Gastrocnemius medialis (tissue), 4 donors: ENCODE measurements around the gene NRXN2. TPM values are rescaled to one million over a fixed set of nuclear protein-coding genes. Genes with fewer than 3 reads are reported as not detected.

Source experiments
- ATAC-seq, 2 donors: fragments of 150-250 bp; one replicate each; pipeline ENCODE4 v1.9.1; 2016
- DNase-seq, 2 donors: peaks; one replicate each; pipeline ENCODE4 v3.0.0-alpha.2; 2019
- H3K27ac ChIP-seq, 4 donors: fragments of 200-600 bp; sonication (generic); 1 replicate in 1 of 4; 2 replicates in 3 of 4; pipeline ENCODE4 v1.5.1; 2016 to 2018; ENCODE audit warnings: mild to moderate bottlenecking in 2 of 4, moderate library complexity in 1 of 4
- H3K27me3 ChIP-seq, 3 donors: fragments of 200-600 bp; sonication (generic) in 2 of 3; 1 replicate in 1 of 3; 2 replicates in 2 of 3; pipeline versions ENCODE4 v1.5.1 to v1.6.0; 2016 to 2019; ENCODE audit warnings: mild to moderate bottlenecking in 1 of 3, moderate library complexity in 1 of 3
- H3K36me3 ChIP-seq, 2 donors: fragments of 200-600 bp; sonication (generic) in 1 of 2; one replicate each; pipeline ENCODE4 v1.5.1; 2017 to 2018
- H3K4me1 ChIP-seq, 2 donors: fragments of 200-600 bp; sonication (generic) in 1 of 2; one replicate each; pipeline ENCODE4 v1.5.1; 2016 to 2017; ENCODE audit warnings: mild to moderate bottlenecking in 2 of 2
- H3K4me3 ChIP-seq, 4 donors: fragments of 200-600 bp; sonication (generic) in 3 of 4; 1 replicate in 1 of 4; 2 replicates in 3 of 4; pipeline ENCODE4 v1.5.1; 2016 to 2019; ENCODE audit warnings: mild to moderate bottlenecking in 2 of 4
- H3K9me3 ChIP-seq, 3 donors: fragments of 200-600 bp; sonication (generic) in 2 of 3; 1 replicate in 1 of 3; 2 replicates in 2 of 3; pipeline ENCODE4 v1.5.1; 2016 to 2019
- POLR2A ChIP-seq, 2 donors: fragments of 450-650 bp; IDR thresholded peaks; one replicate each; pipeline ENCODE4 v1.6.1; 2017; ENCODE audit warnings: antibody characterized with exemption in 2 of 2, mild to moderate bottlenecking in 2 of 2, moderate library complexity in 2 of 2
- in situ Hi-C, 4 donors: fragments of 200-750 bp; cut with MboI; loops; one replicate each; pipeline versions ENCODE4 v1.15.0 to v1.8.0; 2017; ENCODE audit warnings: low sequenced_read_pairs in 4 of 4
- intact Hi-C: fragments of 100-400 bp; cut with DNase I; formaldehyde crosslinking; loops from one replicate; pipeline ENCODE4 v1.15.1; 2023; ENCODE audit warnings: low total_unique reads
- total RNA-seq, 4 donors: library from RNA; depleted of rRNA; stranded (reverse); fragments of >200 nt; gene quantifications; one replicate each; pipeline versions ENCODE4 v1.1.0 to v1.2.3, GENCODE V29; 2016
- TF ChIP-seq, protein P1 (sequence below), 5 experiments: fragments of 450-650 bp in 3 of 5; fragments of 200-600 bp in 2 of 5; sonication (generic) in 2 of 5; IDR thresholded peaks in 4 of 5; conservative IDR thresholded peaks in 1 of 5; 1 replicate in 4 of 5; 2 replicates in 1 of 5; pipeline ENCODE4 v1.5.1; 2016 to 2019; ENCODE audit warnings: antibody characterized with exemption in 5 of 5, mild to moderate bottlenecking in 3 of 5, moderate library complexity in 3 of 5

The NRXN2 gene
- total RNA-seq, 4 donors from 2014 or later: 0.15 to 6.2 (median 1.8) TPM

DNA sequence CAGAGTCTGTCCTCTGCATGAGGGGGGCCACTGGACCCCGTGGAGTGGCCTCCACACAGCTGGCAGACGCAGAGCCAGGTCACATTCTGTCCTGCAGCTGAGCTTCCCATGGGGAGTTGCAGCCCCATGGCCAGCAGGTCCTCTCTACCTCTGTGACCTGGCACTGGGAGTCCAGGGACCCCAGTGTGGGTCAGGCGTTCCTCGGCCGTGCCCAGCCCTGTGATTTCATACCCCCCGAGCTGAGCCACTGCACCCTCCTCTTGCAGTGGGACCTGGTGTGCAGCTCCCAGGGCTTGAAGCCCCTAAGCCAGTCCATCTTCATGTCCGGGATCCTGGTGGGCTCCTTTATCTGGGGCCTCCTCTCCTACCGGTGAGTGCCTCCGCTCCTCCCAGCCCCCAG is 164.1 kb downstream of the NRXN2 start:
- intact Hi-C loops: no loop called here
- in situ Hi-C loops: no loop called here
- Histone ChIP-seq H3K27ac (no peak overlapping the region), H3K9me3 (no peaks in the 10 kb centered on the region), H3K4me3 (no peak overlapping the region), H3K4me1 (peaks cover 5 to 7% of the 10 kb centered on the region in 2 donors), H3K27me3 (no peaks in the 10 kb centered on the region), H3K36me3 (no peaks in the 10 kb centered on the region)
- ATAC-seq: no peak
- no peak for DNase-seq
- TF ChIP-seq, protein P1, sequence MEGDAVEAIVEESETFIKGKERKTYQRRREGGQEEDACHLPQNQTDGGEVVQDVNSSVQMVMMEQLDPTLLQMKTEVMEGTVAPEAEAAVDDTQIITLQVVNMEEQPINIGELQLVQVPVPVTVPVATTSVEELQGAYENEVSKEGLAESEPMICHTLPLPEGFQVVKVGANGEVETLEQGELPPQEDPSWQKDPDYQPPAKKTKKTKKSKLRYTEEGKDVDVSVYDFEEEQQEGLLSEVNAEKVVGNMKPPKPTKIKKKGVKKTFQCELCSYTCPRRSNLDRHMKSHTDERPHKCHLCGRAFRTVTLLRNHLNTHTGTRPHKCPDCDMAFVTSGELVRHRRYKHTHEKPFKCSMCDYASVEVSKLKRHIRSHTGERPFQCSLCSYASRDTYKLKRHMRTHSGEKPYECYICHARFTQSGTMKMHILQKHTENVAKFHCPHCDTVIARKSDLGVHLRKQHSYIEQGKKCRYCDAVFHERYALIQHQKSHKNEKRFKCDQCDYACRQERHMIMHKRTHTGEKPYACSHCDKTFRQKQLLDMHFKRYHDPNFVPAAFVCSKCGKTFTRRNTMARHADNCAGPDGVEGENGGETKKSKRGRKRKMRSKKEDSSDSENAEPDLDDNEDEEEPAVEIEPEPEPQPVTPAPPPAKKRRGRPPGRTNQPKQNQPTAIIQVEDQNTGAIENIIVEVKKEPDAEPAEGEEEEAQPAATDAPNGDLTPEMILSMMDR (IDR thresholded peaks at IDR 0.05 in 4 of 5, conservative IDR thresholded peaks at IDR 0.05 in 1 of 5): no peak
- no peak for TF ChIP-seq POLR2A (IDR thresholded peaks at IDR 0.05)

DNA sequence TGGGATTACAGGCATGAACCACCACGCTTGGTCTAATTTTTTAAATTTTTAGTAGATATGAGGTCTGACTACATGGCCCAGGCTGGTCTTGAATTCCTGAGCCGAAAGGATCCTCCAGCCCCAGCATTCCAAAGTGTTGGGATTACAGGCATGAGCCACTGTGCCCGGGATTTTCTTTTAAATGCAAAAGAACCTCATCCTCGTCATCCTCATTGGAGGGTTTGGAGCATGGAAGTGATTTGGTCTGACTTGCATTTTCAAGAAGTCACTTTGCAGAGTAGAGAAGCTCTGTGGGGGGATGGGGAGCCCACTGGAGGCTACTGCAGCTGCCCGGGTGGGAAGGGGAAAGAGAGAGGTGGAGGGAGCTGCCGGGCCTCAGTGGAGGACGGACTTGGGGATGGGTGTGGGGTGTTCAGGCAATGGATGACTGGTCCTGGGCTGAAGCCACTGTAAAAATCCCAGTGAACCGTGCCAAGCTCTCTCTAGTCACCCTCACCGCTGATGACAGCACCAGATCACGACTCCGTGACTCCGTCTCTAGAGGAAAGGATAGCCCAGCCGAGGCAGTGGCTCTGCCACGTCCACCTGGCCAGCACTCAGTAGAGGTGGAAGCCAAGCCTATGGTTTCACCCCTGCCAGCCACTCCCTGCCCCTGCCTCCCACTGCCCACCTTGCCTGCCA is 164.8 kb downstream of the NRXN2 start:
- Histone ChIP-seq H3K27ac (no peak overlapping the region), H3K9me3 (no peaks in the 10 kb centered on the region), H3K4me1 (peaks cover 8 to 11% of the 10 kb centered on the region in 2 donors), H3K27me3 (no peaks in the 10 kb centered on the region), H3K36me3 (no peaks in the 10 kb centered on the region), H3K4me3 (no peak overlapping the region)
- TF ChIP-seq POLR2A (IDR thresholded peaks at IDR 0.05): no peak
- TF ChIP-seq, protein P1 (IDR thresholded peaks at IDR 0.05 in 4 of 5, conservative IDR thresholded peaks at IDR 0.05 in 1 of 5): no peak
- DNase-seq (no peak), ATAC-seq (no peak)
- intact Hi-C loops: no loop called here
- in situ Hi-C loops: no loop called here

DNA sequence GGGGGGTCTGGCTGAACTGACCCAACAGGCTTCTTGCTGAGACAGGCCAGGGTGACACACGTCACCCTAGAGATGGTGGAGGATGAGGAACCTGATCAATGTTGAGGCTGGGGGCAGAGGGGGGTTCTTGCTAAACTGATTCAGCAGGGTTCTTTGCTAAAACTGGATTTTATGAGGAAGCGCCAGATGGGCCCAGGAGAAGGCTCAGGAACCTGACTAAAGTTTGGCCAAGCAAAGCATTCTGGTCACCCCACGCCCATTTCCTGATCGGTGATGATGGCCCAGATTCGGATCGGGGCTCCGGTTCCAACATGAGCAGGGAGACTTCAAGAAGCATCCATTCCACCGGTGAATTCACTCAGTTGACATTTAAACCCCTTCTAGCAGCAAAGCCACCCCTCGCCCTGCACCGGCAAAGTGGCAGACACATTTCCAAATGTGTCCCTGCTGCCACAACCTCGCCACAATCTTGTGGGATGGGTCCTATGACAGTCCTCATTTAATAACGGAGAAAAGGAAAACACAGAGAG is 166.2 kb downstream of the NRXN2 start:
- H3K27ac ChIP-seq: no peak overlapping the region
- peaks cover 8 to 11% of the 10 kb centered on the region in 2 donors for H3K4me1 ChIP-seq
- no peaks in the 10 kb centered on the region for H3K9me3 ChIP-seq
- no peaks in the 10 kb centered on the region for H3K36me3 ChIP-seq
- TF ChIP-seq POLR2A (IDR thresholded peaks at IDR 0.05): no peak
- TF ChIP-seq, protein P1 (IDR thresholded peaks at IDR 0.05 in 4 of 5, conservative IDR thresholded peaks at IDR 0.05 in 1 of 5): no peak
- DNase-seq (no peak), ATAC-seq (no peak)
- in situ Hi-C loops (no loop called here), intact Hi-C loops (no loop called here)
- no peaks in the 10 kb centered on the region for H3K27me3 ChIP-seq
- H3K4me3 ChIP-seq: no peak overlapping the region

Other genes with a start within 250 kb of the NRXN2 start
- gene SLC22A11, start 167.3 kb downstream of the NRXN2 start, total RNA-seq: not detected
- gene SLC22A12, start 132.0 kb downstream of the NRXN2 start, total RNA-seq: not detected
- 10 to 100 TPM in 1 of 4 donors, 1 to 10 TPM in 3; 2.9 to 10.9 (median 7.1) TPM for gene RASGRP2, start 20.9 kb upstream of the NRXN2 start, total RNA-seq
- gene PYGM, start 36.8 kb upstream of the NRXN2 start, total RNA-seq: 1,000 to 10,000 TPM in 3 of 4 donors, 100 to 1,000 TPM in 1; 881 to 2,858 (median 1,836) TPM
- gene SF1, start 55.3 kb upstream of the NRXN2 start, total RNA-seq: 100 to 1,000 TPM; 171 to 249 (median 193) TPM
- gene MAP4K2, start 80.0 kb upstream of the NRXN2 start, total RNA-seq: 10 to 100 TPM in 1 of 4 donors, 1 to 10 TPM in 3; 4.3 to 14.8 (median 6.2) TPM
- gene MEN1, start 87.4 kb upstream of the NRXN2 start, total RNA-seq: 10 to 100 TPM in 2 of 4 donors, 1 to 10 TPM in 2; 7.4 to 12.2 (median 9.8) TPM
- gene CDC42BPG, start 121.5 kb upstream of the NRXN2 start, total RNA-seq: under 1 TPM in 2 of 4 donors, not detected in 2; 0.15 to 0.19 TPM
- gene EHD1, start 155.4 kb upstream of the NRXN2 start, total RNA-seq: 10 to 100 TPM; 24.8 to 46.2 (median 31.3) TPM
- 10 to 100 TPM; 10.7 to 97.5 (median 37.9) TPM for gene ATG2A, start 194.0 kb upstream of the NRXN2 start, total RNA-seq
- 10 to 100 TPM; 17.2 to 34.2 (median 24.3) TPM for gene PPP2R5B, start 201.5 kb upstream of the NRXN2 start, total RNA-seq
- not detected for gene GPHA2, start 212.7 kb upstream of the NRXN2 start, total RNA-seq
- not detected for gene MAJIN, start 248.9 kb upstream of the NRXN2 start, total RNA-seq